OCI-LY7 (cell line): Measurements from ENCODE around the gene PDC.

ENCODE experiments used
- CTCF ChIP-seq: fragments of 200-600 bp; sonication (generic); conservative IDR thresholded peaks from 2 replicates; pipeline ENCODE4 v1.5.1; 2014; ENCODE audit warnings: mild to moderate bottlenecking, antibody characterized with exemption, low read length, moderate library complexity, mixed read lengths
- EZH2phosphoT487 ChIP-seq: fragments of 200-600 bp; sonication (generic); IDR thresholded peaks from 2 replicates; pipeline ENCODE4 v1.6.1; 2018; ENCODE audit warnings: low read depth, borderline replicate concordance, mild to moderate bottlenecking, mixed run types, antibody characterized with exemption, low read length, moderate library complexity, mixed read lengths

DNA sequence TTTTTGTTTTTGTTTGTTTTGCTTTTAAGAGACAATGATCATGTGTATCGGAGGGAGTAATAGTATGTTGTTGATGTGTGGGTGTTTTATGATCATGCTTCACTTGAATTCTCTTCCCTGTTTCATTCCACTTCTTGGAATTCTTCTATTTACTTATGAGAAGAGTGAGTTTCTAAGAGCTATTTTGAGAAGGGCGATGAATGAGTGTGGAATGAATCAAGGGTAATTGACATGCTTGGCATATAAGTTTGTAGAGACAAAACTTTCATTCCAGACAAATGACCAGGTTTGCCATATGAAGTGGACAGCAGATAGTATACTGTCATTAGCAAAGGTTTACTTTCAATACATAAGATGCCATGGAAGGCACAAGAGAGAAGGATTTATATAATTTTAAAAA lies 42.3 kb upstream of the PDC start:
- TF ChIP-seq CTCF = no peak
- TF ChIP-seq EZH2phosphoT487 = no peak
